OCI-LY3 (cell line): ENCODE results near the gene VWA1.

Source experiments
- CTCF ChIP-seq: fragments of 200-600, 300-600 bp; sonication (generic); IDR thresholded peaks from 2 replicates; pipeline ENCODE4 v1.5.1; 2014; ENCODE audit warnings: antibody characterized with exemption, low read length, low read depth
- EZH2phosphoT487 ChIP-seq: fragments of 200-600 bp; shearing (Covaris generic); IDR thresholded peaks from 2 replicates; pipeline ENCODE4 v1.6.1; 2018; ENCODE audit warnings: antibody characterized with exemption, mixed run types, low read depth

- peak; percentile 59 for TF ChIP-seq CTCF
- no peak for TF ChIP-seq EZH2phosphoT487
Observed at GRCh38 chr1:1402072-1402900, 33.2 kb upstream of the VWA1 start.
